NCI-H226 (cell line): Measurements from ENCODE around the gene LRP6.

ENCODE experiments used
- DNase-seq: peaks from one replicate; pipeline ENCODE4 v3.0.0-alpha.2; 2015

Gene LRP6

DNA sequence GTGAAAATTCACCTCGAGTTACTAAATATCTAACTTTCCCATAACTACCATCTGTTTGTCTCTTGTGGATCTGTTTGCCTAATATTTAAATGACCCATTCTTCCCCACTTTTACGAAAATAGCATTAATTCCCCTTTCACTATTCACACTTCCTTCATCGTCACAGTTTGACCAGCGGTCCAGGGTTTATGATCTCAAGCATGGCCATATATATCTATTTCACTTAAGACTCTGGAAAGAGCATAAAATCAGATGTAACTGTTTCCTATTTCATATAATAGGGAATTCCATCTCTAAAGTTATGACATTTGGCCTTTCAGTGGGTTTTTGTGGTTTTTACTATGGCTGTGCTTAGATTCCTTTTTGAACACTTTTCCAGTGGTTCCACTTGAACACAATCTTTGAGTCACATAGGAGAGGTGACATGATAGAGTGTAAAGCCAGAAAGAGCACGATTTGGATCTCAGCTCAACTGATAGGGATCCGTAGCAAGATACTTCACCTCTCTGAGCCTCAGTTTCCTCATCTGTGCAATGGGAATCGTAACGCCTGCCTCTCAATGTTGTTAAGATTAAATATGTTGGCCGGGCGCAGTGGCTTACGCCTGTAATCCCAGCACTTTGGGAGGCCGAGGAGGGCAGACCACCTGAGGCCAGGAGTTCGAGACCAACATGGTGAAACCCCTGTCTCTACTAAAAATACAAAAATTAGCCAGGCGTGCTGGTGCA, 196.9 kb downstream of the LRP6 start:
- no peak for DNase-seq

DNA sequence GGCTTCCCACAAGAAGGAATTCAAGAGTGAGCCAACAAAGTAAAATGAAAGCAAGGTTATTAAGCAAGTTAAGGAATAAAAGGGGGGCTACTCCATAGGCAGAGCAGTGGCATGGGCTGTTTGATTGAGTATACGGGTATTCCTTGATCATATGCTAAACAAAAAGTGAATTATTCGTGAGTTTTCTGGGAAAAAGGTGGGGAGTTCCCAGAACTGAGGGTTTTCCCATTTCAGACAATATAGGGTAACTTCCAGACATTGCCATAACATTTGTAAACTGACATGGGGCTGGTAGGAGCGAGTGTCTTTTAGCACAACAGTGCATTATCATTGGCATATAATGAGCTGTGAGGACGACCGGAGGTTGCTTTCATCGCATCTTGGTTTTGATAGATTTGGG, 198.1 kb downstream of the LRP6 start:
- DNase-seq, result no peak
